ENCODE data around the gene LBP. TPM values are rescaled to one million over a fixed set of nuclear protein-coding genes. Genes with fewer than 3 reads are reported as not detected.
"Not testable (repeated sequence)": the region's sequence is repeated elsewhere in the genome, so short reads cannot be mapped to it uniquely, and the experiment has no call there.

The LBP gene
- total RNA-seq, 2 experiments from 2014 or later, result not detected

DNA sequence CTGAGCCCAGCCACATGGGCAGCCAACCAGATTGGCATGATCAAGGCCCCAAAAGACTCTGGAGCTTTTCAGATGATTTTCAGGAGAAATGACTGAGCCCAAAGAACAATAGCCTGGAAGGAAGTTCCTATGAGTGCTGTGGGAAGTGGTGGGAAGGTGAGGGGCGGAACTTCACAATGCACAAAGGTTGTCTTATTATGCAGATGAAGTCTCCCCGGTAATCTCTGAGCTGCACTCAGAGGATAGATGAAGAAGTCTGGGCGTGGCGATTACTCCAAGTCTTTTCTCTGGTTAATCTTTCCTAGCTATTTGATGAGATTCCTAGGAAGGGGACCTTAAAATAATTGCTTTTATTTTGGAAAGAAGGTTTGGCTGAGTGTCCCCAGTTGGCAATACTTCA is 36.9 kb downstream of the LBP start:
- POLR2A ChIA-PET, result no interaction called here
- CTCF ChIA-PET, result no interaction called here

DNA sequence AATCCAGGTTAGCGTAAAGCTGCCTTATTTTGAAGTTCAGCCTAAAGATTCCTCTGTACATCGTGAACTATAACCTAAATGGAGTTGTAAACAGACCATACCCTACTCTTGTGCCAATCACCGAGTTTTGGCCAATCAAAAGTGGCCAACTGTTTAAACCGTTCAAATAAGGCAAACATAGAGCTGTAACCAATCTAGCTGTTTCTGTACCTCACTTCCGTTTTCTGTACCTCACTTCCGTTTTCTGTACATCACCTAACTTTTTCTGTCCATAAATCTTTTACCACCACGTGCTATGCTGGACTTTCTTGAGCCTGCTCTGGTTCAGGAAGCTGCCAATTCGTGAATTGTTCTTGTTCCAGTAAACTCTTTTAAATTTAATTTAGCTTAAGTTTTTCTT is 39.7 kb downstream of the LBP start:
- ChIA-PET POLR2A (no interaction called here), CTCF (interaction anchor here (1.1 kb wide), 1 partner anchor 11 kb away, joined by 3 read pairs; no protein-coding TSS in a partner anchor)

DNA sequence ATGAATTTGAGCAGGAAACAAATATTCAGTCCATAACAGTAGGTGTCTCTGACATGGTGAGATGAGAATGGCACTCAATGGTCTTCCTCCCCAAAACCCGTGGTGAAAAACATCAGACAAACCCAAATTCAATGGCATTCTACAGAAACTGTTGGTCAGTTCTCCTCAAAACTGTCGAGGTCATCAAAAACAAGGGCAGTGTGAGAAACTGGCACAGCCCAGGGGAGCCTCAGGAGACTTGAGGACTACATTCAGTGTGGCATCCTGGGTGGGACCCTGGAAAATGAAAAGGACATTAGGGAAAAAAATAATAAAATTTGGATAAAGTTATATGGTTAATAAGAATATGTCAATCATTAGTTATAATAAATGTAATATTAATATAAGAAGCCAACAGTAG is 40.6 kb downstream of the LBP start:
- ChIA-PET CTCF (no interaction called here), POLR2A (no interaction called here)

DNA sequence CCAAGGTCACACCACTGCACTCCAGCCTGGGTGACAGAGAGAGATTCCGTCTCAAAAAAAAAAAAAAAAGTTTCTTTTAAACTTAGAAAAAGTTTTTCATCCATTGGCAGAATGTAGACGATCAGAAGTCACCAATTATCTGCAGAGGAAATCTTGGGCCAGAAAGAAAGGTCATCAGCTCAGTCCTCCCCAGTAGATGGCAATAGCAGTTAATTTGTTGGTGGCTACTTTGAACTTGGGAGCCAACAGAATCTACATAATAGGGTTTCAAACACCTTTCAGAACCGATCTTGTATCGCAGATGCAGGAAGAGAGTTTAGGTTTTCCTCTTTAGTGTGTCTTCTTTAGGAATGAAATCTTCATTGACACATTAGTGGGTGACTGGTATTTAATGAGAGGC is 41.7 kb downstream of the LBP start:
- ChIA-PET POLR2A (interaction anchor here (0.5 kb wide), 1 partner anchor 58 kb away, joined by 3 read pairs; no protein-coding TSS in a partner anchor), CTCF (interaction anchor here (0.7 kb wide), 1 partner anchor 24 kb away, joined by 3 read pairs; no protein-coding TSS in a partner anchor)

DNA sequence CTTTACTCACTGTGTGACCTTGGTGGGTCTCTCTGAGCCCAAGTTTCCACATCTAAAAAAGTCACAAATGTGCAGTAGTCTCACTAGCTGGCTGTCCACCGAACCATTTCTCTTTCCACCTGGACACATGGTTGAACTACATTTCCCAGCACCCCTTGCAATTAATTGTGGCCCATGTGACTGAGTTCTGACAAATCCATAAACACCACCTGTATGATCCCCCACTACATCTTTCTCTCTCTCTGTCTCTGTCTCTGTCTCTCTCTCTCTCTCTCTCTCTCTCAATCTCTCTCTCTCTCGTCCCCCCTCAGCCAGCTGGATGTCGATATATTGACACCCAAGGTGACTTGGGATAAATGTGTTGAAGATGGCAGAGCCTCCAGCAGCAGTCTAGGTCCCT is 46.1 kb downstream of the LBP start:
- POLR2A ChIA-PET, result no interaction called here
- CTCF ChIA-PET, result interaction anchor here (0.7 kb wide), 1 partner anchor 341 kb away, joined by 3 read pairs; no protein-coding TSS in a partner anchor

DNA sequence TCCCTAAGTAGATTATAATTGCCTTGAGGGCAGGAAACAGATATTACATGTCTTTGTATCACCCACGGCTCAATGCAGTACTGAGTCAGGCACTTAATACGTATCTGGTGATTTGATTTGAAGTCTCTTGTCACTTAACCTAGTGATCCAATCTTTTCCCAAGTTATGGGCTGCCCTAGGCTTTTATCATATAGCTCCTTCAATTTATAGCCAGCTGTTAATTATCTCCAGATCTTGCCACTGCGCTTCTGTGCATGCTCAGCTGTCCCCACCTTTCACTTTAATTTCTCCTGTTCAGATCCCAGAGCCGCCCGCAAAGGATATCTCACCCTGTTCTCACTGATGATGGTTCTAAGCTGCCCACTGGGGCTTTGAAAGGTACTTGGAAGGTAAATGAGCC is 47.0 kb downstream of the LBP start:
- POLR2A ChIA-PET, result no interaction called here

DNA sequence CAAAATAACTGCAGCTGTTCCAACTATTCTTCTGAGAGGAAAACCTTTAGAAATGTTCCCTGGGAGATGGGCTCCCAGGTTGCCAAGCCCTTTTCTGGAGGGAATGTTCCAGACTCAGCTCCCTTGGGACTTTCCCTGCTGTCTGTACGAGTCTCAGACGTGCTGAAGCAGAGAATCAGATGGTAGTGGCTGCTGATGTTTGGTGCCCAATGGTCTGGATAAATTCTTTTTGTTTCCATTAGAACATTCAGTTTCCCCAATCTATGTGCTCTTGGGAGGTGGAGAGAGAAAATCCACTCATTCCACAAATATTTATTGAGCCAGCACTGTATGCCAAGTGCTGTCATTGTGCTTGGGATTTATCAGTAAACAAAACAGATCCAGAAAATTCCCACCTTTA is 48.9 kb downstream of the LBP start:
- POLR2A ChIA-PET, result interaction anchor here (0.6 kb wide), 1 partner anchor 982 kb away, joined by 3 read pairs; no protein-coding TSS in a partner anchor
- CTCF ChIA-PET, result no interaction called here

More for the DNA sequence above, 47.0 kb downstream of the LBP start:
- CTCF ChIA-PET, result no interaction called here

DNA sequence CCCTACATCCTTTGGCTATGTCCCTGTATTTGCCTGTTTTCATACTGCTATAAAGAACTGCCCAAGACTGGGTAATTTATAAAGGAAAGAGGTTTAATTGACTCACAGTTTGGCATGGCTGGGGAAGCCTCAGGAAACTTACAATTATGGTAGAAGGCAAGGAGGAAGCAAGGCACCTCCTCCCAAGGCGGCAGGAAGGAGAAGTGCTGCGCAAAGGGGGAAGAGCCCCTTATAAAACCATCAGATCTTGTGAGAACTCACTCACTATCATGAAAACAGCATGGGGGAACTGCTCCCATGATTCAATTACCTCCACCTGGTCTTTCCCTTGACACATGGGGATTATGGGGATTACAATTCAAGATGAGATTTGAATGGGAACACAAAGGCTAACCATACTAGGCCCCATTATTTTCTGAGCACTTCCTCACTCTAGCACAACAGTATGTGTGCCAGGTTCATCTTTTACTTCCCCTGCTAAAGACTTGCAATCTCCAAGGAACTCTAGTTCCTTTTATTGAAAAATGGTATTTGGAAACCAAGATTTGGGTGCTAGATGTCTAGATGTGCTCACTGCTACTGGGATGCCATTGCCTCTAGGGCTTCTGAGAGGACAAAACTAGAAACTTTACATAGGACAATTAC is 49.6 kb downstream of the LBP start:
- POLR2A ChIA-PET, CTCF ChIA-PET: not testable (repeated sequence)

DNA sequence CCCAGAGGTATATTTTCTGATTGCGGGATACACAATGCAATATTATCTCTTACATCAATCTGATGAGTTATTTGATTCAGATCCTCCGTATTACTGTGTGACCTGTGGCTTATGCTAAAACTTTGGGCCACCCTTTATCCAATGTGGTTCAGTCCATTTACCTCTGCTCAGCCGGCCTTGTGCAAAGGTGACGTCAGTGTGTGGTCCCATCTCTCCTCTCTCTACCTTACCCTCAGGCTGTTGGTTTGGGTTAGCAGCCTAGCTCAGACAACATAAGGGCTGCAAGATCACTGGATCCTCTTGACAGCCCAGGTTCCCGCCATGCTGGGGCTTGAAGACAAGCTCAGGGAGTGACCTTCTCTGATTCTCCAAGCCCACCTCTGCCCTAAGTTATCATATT is 55.8 kb downstream of the LBP start:
- ChIA-PET POLR2A (no interaction called here), CTCF (no interaction called here)

DNA sequence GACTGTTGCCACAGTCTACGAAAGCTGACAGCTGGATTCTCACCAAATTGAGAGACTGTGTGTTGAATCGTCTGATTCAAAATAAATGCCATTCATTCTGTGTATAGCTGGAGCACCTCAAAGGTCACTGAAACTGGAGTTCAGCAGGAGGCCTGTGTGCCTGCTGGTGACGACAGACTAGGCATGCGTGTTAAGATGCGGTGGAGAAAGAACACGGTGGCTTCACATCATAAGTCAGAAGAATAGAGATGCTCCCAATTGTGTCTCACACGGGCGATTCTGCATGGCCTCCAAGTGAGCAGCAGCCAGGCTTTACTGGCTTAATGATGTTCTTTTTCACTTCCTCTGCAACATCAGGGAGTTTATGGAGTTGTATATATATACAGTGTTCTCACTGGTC is 56.5 kb downstream of the LBP start:
- ChIA-PET POLR2A (no interaction called here), CTCF (no interaction called here)

DNA sequence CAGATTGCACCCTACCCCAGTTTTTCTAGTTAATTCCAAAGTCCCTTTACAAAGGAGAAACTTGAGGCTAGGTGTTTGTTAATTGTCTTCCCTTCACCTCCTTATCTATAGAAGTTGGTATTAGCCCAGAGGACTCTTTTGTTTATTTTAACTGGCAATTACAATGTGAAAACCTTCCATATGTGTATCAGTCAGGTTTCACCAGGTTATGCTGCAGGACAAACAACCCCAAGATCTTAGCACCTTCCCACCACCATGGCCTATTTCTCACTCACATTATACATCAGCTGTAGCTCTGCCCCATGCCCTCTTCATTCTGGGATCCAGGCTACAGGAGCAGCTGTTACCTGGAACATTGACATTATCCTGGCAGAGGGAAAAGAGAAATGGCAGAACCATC is 57.7 kb downstream of the LBP start:
- POLR2A ChIA-PET, result no interaction called here
- CTCF ChIA-PET, result no interaction called here

DNA sequence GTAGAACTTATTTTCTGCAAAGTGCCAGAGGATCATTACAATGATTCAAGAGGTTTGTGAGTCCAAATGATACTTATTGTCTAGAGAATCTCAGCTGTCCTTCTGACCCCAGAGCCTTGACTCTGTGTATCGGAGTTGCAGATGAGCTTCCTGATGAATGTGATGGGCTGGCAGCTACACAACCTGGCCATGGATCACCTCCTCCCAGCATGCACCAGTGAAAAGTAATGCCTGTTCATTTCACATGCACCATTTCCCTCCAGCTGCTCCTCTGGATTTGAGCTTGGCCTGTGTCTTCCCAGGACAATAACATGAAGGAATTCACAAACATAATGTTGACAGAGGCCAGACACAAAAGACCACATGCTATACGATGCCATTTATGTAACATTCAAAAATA is 58.9 kb downstream of the LBP start:
- ChIA-PET CTCF (no interaction called here), POLR2A (no interaction called here)

DNA sequence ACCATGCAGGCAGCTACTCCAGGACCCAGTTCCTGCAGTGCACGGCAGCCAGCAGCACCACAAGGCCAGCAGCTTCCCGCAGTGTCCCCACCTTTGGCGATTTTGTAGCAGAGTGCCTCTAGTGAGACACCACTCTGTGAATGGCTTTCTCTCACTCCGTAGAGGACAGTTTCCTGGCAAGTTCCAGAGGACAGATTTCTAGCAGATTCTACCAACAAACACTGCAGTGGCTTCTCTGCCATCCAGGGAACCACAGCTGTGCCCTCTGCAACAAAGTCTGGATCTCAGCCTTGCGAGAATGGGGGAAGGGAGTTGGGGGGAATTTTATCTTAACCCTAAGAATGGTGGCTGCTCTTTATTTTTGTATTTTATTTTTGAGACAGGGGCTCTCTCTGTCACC is 60.2 kb downstream of the LBP start:
- ChIA-PET CTCF (no interaction called here), POLR2A (no interaction called here)

DNA sequence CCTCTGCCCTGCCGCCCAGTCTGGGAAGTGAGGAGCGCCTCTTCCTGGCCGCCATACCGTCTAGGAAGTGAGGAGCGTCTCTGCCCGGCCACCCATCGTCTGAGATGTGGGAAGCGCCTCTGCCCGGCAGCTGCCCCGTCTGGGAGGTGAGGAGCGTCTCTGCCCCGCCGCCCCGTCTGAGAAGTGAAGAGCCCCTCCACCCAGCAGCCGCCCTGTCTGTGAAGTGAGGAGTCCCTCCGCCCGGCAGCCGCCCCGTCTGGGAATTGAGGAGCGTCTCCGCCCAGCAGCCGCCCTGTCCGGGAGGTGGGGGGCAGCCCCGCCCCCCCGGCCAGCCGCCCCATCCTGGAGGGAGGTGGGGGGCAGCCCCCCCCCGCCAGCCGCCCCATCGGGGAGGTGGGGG is 61.0 kb downstream of the LBP start:
- POLR2A ChIA-PET, result no interaction called here

DNA sequence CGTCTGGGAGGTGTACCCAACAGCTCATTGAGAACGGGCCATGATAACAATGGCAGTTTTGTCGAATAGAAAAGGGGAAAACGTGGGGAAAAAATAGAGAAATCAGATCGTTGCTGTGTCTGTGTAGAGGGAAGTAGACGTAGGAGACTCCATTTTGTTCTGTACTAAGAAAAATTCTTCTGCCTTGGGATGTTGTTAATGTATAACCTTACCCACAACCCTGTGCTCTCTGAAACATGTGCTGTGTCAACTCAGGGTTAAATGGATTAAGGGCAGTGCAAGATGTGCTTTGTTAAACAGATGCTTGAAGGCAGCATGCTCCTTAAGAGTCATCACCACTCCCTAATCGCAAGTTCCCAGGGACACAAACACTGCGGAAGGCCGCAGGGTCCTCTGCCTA is 61.5 kb downstream of the LBP start:
- CTCF ChIA-PET, result not testable (repeated sequence)

More for the DNA sequence above, 61.0 kb downstream of the LBP start:
- CTCF ChIA-PET, result no interaction called here

DNA sequence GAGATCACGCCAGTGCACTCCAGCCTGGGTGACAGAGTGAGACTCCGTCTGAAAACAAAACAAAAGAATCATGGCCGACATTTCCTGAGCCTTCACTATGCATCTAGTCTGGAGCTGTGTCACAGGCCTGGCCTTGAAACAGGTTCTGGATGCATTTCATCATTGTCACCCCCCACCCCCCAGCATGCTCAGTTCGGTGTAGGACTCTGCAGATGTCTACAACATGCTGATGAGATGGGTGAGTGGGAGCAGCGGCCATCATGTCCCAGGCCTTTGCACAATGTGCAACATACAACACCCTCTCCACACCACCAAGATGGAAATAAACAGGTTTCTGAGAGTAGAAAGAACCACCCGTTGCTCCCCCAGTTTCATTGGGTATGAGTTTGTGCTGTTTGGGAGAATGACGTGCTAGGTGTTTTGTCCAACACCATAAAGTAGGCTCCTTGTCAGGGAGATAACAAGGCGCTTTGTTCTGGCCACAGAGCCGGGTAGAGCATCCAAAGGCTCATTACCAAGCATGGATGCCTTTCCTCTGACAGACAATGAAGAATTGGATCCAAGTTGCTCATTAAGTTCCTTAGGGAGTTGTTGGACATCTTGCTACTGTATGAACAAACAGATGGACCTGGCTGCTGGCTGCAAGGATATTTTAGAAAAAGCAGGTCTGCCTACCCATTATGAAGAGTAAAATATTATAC is 66.7 kb downstream of the LBP start:
- CTCF ChIA-PET, result no interaction called here
- POLR2A ChIA-PET, result no interaction called here

More for the DNA sequence above, 61.5 kb downstream of the LBP start:
- POLR2A ChIA-PET, result not testable (repeated sequence)

DNA sequence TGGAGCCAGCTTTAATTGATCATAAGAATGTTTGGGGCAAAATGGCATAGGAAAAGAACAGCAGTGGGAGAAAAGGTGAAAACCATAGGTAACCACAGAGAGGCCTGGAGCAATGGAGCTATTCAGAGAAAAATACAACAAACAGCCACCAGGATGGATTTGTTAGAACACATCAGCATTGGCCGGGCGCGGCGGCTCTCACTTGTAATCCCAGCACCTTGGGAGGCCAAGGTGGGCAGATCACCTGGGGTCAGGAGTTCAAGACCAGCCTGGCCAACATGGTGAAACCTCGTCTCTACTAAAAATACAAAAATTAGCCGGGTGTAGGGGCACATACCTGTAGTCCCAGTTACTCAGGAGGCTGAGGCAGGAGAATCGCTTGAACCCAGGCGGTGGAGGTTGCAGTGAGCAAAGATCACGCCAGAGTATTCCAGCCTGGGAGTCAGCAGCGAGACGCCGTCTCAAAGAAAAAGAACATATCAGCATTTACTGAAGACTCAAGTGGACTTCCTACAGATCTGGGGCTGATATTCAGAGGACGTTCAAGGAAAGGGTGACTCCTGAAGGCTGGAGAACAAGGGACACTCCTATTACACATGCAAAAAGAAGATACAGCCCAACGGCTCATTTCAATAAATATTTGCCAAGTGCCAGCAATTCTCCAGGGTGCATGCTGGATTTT is 68.6 kb downstream of the LBP start:
- CTCF ChIA-PET, result no interaction called here
- POLR2A ChIA-PET, result no interaction called here

DNA sequence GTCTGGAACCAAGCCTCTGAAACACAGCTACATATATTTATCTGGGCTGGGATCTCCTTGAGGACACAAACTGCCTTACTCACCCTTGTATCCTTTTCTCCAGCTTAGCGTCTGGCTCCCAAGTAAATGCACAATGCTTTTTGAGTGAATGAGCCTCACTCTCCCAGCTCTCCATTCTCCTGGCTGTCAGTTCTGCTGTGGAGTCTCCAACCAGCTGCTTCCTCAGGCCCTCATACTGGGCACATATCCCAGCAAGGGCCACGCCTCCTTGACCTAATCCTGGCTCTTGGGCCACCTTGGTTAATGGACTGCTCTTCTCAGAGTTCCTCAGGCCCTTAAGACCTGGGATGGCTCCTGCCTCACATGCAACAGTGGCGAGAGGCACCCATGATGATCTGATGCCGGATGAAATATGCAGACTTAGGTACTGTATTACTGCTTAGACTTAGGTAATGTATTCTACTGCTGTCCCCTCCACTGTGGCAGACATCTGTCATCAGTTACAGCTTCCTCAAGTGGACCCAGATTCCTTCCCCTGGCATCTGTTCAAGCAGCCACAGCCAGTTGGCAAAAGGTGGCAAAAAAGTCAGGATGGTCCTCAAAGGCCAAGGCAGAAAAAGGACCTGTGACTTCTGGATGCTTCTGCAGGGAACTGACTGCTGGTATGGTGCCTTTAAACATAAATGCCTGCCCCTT is 72.4 kb downstream of the LBP start:
- POLR2A ChIA-PET, result no interaction called here

DNA sequence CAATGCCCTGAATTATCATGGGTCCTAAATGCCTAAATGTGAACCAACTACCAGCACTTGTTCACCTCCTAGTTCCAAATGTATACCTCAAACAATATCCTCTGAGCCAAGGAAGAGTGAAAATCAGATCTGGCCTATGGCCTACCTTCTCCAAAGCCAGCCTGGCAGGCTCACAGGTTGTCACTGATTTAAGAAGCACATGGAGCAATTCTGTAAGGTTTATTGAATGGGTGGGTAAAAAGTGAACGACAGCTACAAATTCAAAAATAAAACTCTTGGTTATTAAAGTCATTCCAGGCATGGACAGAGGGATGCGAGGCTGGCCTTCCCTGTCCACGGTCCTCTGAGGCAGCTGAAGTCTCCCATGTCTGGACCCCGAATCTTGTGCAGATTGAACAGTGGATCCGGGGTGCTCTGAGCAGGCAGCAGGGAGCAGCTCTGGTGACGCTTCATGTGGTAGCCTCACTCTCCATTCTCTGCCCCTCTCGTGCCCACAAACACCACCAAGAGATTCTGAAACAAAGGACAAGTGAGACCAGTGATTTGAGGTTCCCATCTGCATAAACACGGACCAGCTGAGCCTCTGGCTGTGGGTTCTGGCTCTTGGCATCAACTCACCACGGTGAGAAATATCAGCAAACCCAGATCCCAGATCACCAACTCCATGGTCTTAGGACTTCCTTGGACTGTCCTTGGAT is 74.3 kb downstream of the LBP start:
- CTCF ChIA-PET, result interaction anchor here (2.8 kb wide), 1 partner anchor 15 kb away, joined by 9 read pairs; the partner anchor contains the start of gene SNHG17
- POLR2A ChIA-PET, result interaction anchor here (2.2 kb wide), 1 partner anchor 14 kb away, joined by 7 read pairs; the partner anchor contains the start of gene SNHG17

More for the DNA sequence above, 72.4 kb downstream of the LBP start:
- CTCF ChIA-PET, result interaction anchor here (1.5 kb wide), 1 partner anchor 16 kb away, joined by 7 read pairs; the partner anchor contains the start of gene SNHG17
